Hypothalamus (tissue), 51 donors: Measurements from ENCODE around the gene RPL29.
A peak's percentile ranks its signal among the peaks of the same experiment; 100 is the strongest.
"Not testable (repeated sequence)": the region's sequence is repeated elsewhere in the genome, so short reads cannot be mapped to it uniquely, and the experiment has no call there.

Experiments used
- DNase-seq, 51 donors: peaks; one replicate each; lab custom pipeline; 2025; lab: John Stamatoyannopoulos, UW

Gene RPL29

GRCh38 chr3:51995346-51996163 is at the start of gene RPL29:
Gene RPL29 (minus strand): TSS chr3:51995895. CDS start chr3:51995461, 434 bp downstream.
- DNase-seq, result peak; percentile 33 to 93 (median 81)

- peak in 1 of 51 donors; percentile 46 for DNase-seq
These were observed 49.3 kb upstream of the RPL29 start for GRCh38 chr3:52044869-52045619.

- no peak for DNase-seq
These were observed 48.1 kb upstream of the RPL29 start for GRCh38 chr3:52043750-52044149.

DNA sequence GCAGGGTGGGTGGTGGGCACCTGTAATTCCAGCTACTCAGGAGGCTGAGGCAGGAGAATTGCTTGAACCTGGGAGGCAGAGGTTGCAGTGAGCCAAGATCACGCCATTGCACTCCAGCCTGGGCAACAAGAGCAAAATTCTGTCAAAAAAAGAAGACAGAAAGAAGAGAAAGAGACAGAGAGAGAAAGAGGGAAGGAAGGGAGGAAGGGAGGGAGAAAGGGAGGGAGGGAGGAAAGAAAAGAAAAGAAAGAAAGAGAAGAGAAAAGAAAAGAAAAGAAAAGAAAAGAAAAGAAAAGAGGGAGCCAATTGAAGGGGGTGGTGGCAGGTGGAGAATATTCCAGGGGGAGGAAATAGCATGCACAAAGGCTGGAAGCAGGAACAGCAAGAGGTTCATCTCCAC is 47.3 kb upstream of the RPL29 start:
- DNase-seq, result not testable (repeated sequence)

- peak in 40 of 51 donors; percentile 22 to 86 (median 58) for DNase-seq
These were observed 45.5 kb upstream of the RPL29 start for GRCh38 chr3:52041118-52041731.

- peak in 6 of 51 donors; percentile 15 to 78 (median 42) for DNase-seq
These were observed 44.9 kb upstream of the RPL29 start for GRCh38 chr3:52040600-52040999.

DNA sequence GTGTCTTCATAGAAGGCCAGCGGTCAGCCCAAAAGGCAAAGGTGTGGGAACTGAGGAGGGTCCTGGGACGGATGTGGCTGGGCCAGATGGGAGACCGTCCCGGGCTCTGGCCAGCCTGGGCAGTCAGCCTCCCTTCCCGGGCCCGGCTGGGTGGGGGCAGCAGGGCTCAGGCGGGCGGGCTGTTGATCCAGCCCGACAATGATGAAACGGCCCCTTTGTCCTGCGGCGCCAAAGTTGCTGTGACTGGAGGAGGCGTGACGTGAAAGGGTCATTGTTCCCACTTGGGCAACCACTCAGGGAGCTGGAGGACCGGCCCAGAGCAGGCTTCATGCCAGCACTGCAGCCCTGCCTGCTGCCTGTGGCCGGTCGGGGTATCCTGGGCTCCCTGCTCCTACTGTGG is 44.2 kb upstream of the RPL29 start:
- DNase-seq, result peak; percentile 54 to 99 (median 95)

- peak in 16 of 51 donors; percentile 46 to 92 (median 63) for DNase-seq
These were observed 43.7 kb upstream of the RPL29 start for GRCh38 chr3:52039426-52039825.

DNA sequence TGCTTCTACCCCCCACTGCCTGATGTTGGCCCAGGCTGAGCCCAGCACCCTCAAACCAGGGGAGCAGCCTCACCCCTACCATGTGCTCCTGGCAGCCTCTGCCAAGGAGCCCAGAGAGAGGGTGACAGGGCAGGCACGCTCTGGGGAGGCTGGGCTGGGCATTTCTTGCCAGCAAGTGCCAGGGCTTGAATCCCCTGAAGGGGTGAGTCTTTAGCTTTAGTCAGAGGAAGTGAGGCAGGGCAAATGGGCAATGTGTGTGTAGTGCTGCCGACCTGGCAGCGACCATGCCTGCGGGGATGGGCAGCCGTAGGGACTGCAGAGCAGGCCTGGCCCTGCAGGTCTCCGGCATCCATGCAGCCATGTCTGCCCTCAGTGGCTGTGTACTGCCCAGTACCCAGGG is 42.5 kb upstream of the RPL29 start:
- peak in 8 of 51 donors; percentile 20 to 51 (median 34) for DNase-seq

GRCh38 chr3:52037291-52037690 is 41.6 kb upstream of the RPL29 start:
- DNase-seq, result peak in 1 of 51 donors; percentile 15

DNA sequence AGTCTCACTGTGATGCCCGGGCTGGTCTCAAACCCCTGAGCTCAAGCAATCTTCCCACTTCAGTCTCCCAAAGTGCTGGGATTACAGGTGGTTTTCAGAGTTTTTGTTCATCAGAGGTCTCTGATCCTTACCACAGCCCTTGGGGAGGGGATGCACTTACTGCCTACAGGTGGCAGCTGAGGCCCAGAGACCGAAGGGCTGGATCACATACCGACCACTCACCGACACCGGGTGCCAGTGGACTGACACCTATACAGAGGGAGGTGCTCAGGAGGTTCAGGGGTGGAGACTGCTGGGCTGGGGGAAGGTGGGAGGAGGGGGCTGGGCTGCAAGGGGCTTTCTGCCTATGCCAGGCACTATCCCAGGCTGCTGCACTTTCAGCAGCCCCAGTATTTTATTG is 41.1 kb upstream of the RPL29 start:
- no peak for DNase-seq

GRCh38 chr3:52036222-52036694 is 40.6 kb upstream of the RPL29 start:
- no peak for DNase-seq

- no peak for DNase-seq
These were observed 39.0 kb upstream of the RPL29 start for GRCh38 chr3:52034651-52035050.

- DNase-seq, result no peak
These were observed 38.5 kb upstream of the RPL29 start for GRCh38 chr3:52034212-52034611.

DNA sequence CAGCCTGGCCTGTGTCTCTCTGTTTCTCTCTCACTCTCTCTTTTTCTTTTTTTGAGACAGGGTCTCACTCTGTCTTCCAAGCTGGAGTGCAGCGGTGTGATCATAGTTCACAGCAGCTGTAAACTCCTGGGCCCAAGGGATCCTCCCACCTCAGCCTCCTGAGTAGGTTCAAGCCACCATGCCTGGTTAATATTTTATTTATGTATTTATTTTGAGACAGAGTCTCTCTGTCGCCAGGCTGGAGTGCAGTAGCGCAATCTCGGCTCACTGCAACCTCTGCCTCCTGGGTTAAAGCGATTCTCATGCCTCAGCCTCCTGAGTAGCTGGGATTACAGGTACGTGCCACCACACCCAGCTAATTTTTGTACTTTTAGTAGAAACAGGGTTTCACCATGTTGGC is 38.1 kb upstream of the RPL29 start:
- DNase-seq, result not testable (repeated sequence)

GRCh38 chr3:52032702-52033408 is 37.2 kb upstream of the RPL29 start:
- peak in 26 of 51 donors; percentile 25 to 75 (median 54) for DNase-seq

DNA sequence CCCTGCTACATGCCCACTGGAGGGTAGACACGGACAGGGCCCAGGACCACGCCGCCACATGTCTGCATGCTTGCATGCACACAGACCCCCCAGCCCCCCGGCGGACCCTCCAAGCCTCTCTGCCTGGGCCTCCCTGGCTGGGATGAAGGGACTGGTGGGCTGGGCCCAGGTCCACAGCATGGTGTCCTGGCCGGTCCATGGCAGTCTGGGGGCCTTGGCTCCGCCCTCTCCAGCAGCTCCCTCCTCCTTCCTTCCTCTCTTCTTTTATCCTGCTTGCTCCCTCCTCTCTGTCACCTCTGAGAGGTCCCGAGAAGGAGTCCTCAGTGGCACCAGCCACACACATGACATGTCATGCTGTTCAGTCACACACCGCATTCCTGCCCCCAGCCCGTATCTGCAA is 36.2 kb upstream of the RPL29 start:
- no peak for DNase-seq

- DNase-seq, result no peak
These were observed 35.1 kb upstream of the RPL29 start for GRCh38 chr3:52030714-52031310.

DNA sequence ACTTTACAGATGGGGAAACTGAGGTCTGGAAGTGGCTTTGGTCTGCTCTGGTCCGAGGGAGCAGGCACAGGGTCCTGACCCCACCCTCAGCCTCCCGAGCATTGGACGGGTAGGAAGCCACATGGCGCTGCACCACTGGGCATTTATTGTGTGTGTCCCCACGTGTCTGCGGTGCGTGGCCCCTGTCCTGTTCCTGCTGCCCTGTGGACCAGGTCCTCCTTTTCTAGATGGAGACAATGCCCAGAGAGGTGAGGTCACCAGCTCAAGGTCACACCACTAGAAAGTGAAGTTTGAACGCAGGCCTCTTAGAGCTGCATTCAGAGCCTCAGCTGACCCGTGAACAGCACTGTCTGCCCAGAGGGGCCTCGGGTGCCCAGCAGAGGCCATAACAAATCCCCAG is 33.8 kb upstream of the RPL29 start:
- DNase-seq, result no peak

DNA sequence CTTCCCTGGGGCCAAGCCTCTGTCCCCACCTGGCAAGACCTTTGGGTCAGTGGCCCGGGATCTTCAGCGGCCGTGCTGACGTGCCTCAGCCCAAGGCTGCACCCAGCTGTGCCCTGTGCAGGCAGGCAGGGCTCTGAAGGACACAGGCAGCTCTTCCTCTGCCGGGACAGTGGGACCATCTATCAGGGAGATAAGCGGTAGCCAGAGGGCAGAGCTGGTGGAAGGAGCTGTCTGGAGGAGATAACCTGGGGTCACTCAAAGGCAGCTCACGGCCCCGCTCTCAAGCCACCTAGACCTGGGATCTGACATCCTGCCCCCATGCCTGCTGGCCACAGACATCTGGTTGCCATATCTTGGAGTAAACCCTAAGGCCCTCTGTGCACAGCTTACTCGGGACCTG is 33.4 kb upstream of the RPL29 start:
- no peak for DNase-seq
